ENCODE measurements around the gene CPE.

The CPE gene

DNA sequence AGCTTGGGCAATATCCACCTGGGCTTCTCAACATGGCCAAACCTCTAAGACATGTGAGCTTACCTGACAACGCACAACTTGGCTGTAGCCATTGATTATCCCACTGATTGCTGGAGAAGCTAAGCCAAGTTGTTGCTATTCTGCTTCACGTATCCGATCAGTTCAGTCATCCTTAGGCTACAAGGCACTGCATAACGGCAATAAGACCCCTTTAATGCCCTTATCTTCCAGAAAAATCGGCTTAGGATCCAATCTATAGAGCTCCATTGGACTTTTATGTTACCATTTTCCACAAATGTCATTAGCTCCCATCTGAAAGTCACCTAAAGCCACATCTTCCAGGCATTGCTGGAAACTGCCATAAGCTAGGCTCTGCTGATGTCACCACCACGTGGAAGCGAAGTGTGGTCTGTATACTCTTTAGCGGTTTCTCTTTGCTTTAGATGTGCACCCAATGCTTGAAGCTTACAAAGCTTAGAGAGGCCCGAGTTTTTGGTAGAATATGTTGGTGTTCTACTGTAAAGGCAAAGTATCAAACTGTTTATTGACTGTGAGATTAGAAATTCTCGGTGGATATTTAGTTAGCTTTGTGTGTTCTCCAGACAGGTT, 163.1 kb downstream of the CPE start:
- H3K4me3 ChIP-seq (ENCODE audit: control insufficient read depth, low read depth, low read length) = no peak overlapping the region
- no peak for TF ChIP-seq CTCF (IDR thresholded peaks at IDR 0.05; ENCODE audit: control insufficient read depth, insufficient read depth, low read depth, low read length, missing control alignments)
- DNase-seq (ENCODE audit: low read depth) = no peak

DNA sequence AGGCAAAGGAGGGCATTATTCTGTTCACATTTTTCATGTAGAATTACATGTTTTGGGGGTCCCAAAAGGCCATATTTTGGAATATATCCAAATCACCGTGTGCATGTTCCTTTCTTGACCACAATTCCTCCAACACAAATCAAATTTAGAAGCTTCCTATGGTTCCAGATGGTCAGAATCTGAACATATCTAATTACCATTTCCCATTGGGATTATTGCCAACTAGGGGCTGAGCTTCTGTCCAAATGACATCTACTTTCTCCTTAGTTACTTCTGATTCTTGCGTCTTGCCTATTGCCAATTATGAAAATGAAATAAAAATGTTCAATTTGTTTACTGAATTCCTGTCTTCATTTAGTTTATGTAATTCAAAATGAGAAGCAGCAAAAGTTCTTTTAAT, 163.7 kb downstream of the CPE start:
- H3K4me3 ChIP-seq (ENCODE audit: control insufficient read depth, low read depth, low read length) = no peak overlapping the region
- TF ChIP-seq CTCF (IDR thresholded peaks at IDR 0.05; ENCODE audit: control insufficient read depth, insufficient read depth, low read depth, low read length, missing control alignments) = no peak
- DNase-seq (ENCODE audit: low read depth) = no peak

All from AG09309 (cell line).